Measurements from ENCODE around the gene CSRP1.

GRCh38 chr1:201471772-201472171 is 35.2 kb downstream of the CSRP1 start:
- TF ChIP-seq USF2 (CRISPR knock-in tag; IDR thresholded peaks at IDR 0.05) (no peak), CTCF (IDR thresholded peaks at IDR 0.05) (no peak), STAT6 (CRISPR knock-in tag; conservative IDR thresholded peaks at IDR 0.05; ENCODE audit: low read depth) (no peak), PRDM15 (CRISPR knock-in tag; IDR thresholded peaks at IDR 0.05) (no peak), SP1 (CRISPR knock-in tag; conservative IDR thresholded peaks at IDR 0.05) (no peak), TP53 (CRISPR knock-in tag; IDR thresholded peaks at IDR 0.05) (no peak), CREB1 (CRISPR knock-in tag; IDR thresholded peaks at IDR 0.05) (no peak), ATF2 (CRISPR knock-in tag; IDR thresholded peaks at IDR 0.05; ENCODE audit: borderline replicate concordance, low read depth) (no peak), OVOL2 (CRISPR knock-in tag; IDR thresholded peaks at IDR 0.05; ENCODE audit: borderline replicate concordance) (no peak)
